GM19452 (cell line): Measurements from ENCODE around the gene CACNA1D.
"Not testable (repeated sequence)": the region's sequence is repeated elsewhere in the genome, so short reads cannot be mapped to it uniquely, and the experiment has no call there.

Source experiments
- ATAC-seq: cut with Tn5 transposase; IDR thresholded peaks from one replicate; pipeline ENCODE4 v1.9.1; 2021; ENCODE audit not compliant: unreplicated experiment

The CACNA1D gene

DNA sequence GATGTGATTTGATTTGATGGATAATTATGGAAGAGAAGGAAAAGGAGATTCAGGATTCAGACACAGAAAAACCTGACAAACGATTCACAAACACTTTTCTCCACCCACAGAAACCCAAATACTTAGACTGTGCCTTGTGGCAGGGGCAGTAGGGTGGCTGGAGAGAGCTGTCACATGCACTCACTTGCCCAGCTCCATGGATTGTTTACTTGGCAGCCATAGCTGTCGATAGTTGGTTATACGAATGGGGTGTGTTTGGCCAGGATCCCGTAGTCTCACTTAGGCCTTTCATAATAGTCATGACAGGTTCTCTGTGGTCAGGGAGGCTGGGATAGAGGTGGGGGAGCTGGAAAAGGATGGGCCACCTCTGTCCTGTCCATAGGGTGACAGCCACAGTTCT, 76.9 kb downstream of the CACNA1D start:
- ATAC-seq, result no peak

DNA sequence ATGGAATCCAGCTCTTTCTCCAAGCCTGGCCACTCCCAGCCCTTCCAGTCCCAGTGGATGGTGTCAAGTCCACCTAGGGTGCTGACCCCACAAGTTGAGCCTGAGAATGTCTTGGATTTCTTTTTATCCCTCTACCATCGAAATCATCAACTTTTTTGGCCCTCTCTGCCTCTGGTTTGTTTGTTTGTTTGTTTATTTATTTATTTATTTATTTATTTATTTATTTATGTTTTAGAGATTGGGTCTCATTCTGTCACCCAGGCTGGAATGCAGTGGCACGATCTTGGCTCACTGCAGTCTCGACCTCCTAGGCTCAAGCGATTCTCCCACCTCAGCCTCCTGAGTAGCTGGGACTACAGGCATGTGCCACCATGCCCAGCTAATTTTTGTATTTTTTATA, 77.8 kb downstream of the CACNA1D start:
- not testable (repeated sequence) for ATAC-seq

DNA sequence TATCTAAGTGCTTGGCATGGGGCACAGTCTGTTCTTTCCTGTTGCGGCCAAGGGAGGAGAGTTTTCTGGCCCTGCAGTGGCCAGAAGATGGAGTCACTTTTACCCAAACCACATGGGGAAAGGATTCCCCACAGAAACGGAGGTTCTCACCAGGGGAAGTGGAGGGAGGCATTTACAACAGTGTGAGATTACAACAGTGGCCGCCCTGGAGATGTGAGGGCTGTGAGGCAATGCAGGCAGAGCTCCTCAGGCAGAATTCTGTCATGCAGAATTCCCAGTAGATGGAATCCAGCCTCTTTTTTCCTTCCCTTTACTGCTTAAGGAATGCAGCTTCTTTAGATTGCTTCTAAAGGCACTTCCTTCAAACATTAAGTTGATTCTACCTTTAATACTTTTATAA, 83.1 kb downstream of the CACNA1D start:
- ATAC-seq, result no peak

DNA sequence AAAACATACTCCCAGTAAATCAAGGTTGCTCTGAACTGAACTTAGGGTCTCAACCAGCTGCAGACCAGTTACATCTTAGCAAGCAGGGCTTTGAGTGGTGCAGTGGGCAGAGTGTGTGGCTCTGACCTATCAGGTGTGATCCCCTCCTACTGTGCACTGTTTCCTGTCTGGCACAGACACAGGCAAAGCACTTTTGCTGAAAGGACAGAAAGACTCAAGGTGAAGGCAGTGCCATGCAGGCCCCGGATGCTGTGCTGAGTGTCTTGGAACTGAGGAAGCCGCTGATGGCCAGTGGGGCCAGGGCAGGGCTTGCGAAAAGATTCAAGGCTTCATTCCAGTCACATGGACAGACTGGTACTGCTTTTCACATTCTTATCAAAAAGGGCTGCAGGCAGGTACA, 85.2 kb downstream of the CACNA1D start:
- ATAC-seq, result no peak

DNA sequence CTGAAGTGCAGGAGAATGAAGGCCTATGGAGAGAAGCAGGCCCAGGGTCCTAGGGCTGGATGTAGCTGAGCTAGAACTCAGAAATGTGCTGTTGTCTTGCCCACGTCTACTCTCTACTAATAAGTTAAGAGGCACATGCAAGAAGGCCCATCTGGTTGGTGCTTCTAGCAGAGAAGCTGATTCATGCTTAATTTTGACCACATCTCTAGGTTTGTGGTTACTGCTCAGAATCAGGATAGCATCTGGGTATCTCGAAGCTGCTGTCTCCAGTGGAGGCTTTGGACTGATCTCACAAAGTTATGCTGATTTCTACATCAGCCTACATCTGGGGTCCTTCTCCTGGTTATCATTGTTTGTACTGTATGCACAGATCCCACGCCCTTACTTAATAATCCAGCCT, 87.3 kb downstream of the CACNA1D start:
- no peak for ATAC-seq

DNA sequence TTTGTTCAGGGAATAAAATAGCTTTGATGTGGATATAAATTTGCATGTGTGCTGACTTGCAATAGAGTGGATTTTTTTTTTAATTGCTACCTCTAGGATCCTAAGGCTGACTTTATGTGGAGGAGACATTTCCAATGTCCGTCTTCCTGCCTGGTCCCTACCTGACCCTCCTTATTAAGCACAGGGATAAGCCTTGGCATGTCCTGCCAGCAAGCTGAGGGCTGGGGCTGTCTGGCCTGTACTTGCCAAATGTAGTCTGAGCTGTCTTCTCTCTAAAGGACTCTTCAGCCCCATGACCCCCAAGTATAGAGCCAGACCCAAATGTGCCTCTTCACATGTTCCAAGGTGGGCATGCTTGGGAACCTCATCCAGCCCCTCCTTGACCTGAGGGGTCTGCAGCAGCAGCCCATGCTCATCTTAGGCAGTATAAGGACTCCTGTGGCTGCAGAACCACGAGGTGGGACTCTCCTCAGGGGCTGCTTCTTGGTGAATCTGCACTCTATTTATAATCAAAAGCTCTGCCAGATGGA, 88.8 kb downstream of the CACNA1D start:
- ATAC-seq, result no peak

DNA sequence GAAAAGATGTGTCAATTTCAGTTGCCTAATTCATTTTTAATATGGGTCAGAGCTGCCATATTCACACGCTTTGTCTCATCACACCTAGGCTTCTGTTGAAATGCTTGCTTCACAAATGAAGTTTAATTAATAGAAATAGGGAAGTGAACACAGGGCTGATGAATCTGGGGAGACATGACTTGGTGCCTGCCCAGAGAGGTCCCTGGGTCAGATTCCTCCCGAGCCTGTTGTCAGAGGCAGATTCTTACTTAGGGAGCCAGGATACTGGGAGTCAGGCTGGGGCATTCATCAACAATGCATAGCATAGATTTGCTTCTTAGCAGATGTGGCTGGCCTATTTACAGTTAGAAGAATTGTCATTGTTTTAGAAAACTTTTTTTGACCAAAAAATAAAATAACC, 90.6 kb downstream of the CACNA1D start:
- no peak for ATAC-seq

DNA sequence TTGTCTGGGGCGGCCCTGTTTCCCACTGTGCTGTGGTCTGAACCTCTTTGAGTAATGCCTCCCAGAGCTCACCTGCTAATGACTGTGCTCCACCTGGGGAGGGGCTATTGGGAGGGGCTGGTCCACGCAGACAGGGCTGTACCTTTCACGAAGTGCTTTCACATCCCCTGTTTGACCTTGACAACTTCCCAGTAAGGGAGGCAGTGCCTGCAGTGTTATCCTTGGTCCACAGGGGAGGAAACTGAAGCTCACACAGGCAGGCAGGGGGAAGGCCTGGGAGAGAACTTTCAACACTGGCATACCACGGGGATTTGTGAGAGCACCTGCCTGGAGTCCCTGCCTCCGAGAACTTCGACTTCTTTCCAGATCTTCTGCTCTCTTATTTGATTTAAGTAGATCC, 91.2 kb downstream of the CACNA1D start:
- ATAC-seq, result no peak

DNA sequence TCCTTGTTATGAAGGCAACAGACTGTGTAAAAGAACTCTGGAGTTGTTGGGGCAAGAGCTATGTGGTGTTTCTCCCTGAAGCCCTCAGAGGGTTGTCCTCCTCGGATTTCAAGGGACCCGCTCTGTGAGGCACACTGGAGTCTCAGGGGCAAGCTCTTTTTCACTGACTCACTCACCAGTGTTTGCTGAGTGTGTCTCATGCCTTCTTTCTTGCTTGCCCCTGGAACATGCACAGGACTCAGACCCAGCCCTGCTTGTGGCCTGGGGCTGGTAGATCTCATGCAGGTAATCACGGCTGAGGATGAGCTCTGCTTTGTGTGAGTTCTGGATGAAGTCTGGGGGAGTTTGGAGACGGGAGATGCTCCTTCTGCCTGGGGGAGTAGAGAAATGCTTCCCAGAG, 93.7 kb downstream of the CACNA1D start:
- no peak for ATAC-seq

DNA sequence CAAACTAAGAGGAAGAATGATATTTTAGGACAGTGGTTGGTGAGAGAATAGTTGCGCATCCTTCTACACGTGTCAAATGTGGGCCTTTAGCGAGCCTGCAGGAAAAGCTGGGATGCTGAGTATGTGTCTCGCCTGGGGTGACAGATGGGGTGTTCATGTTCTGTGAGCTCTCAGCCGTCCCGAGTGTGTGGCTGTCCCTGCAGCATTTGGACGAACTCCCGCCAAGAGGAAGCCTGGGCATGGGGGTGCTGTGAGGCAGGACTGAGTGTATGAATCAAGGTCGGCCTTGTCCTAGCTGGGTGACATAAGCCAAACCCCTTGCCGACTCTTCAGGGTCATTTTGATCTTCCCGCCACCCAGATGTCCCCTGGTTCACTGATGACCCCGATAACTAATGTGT, 94.8 kb downstream of the CACNA1D start:
- no peak for ATAC-seq

DNA sequence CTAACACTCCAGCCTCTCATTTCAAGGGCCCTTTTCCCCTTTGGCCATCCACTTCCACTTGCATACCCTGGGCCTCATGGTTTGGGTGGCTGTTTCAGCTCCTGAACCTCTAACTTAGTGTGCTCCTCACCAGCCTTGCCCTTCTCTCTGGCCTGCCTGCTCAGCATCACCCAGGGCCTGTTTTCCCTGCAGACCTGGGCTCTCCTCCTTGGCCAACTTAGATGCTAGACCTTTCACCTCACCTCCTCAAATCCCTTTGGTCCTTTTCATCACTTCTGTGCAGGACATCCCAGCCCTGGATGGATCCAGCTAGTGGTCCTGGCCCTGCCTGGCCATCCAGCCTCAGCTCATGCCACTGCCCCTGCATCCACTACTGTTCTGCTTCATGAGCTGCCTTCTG, 95.4 kb downstream of the CACNA1D start:
- no peak for ATAC-seq

DNA sequence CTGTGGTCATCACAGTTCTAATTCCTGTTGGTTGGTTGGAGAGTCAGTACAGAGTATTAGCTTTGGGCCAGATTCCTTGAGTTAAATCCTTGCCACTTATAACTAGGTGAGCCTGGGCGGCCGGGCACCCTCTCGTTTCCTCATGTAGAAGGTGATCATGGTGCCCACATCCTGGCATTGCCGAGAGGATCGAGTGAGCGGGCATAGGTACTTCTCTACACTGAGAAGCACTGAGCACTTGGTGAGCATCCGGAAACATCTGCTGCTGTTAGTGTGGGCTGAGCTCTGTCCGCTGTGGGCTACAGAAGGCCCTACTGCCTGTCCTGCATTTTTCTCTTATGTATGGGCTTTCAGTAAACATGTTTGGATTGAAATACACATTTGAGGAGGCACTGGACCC, 96.2 kb downstream of the CACNA1D start:
- ATAC-seq, result no peak

DNA sequence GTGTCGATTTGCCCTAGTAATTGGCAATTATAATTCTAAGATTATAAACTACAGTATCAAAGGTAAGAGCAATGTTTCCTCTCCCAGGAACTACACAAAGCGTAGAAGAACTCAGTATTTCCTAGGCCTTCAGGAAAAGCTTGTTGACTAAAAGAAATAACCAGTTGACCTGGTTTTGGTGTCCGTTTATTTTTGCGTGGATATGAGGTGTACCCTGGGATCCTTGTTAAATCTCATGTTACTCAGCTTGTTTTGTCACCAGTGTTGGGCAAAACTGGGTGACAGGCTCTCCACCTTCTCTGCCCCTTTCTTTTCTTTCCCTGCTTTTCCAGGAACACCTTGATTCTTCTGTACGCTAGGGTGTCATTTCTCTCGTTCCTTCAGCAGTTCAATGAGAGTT, 97.2 kb downstream of the CACNA1D start:
- ATAC-seq, result no peak

DNA sequence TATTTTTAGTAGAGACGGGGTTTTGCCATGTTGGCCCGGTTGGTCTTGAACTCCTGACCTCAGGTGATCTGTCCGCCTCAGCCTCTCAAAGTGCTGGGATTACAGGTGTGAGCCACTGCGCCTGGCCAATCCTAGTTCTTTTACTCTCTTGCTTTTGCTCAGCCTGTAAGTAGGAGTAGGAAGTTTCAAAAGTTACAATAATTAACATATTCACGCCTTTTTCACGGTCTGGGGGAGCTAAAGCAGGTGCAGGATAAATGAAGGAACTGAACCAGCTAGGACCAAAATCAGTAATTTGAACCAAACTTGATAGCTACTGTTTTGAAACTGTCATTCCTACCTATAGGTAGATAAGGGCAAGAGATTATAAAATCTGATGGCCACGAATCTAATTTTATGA, 98.5 kb downstream of the CACNA1D start:
- ATAC-seq, result no peak

DNA sequence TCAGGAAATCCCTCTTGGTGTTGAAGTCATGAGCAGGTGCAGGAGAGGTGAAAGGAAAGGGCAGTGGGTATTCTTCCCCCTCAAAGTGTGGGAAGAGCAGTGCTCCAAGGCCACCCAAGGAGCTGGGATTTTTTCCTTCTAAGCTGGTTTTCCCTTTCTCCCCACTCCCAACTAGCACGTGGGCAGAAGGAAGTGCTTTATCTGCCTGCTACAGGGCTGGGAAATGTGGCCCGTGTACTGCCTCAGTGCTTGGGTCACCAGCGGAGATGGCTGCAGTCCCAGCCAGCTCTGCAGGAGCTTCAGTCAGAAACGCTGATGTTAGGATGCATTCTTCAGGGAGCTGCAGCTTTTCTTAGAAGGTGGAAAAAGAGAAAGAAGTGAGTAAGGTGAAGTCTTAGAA, 99.2 kb downstream of the CACNA1D start:
- ATAC-seq, result no peak

DNA sequence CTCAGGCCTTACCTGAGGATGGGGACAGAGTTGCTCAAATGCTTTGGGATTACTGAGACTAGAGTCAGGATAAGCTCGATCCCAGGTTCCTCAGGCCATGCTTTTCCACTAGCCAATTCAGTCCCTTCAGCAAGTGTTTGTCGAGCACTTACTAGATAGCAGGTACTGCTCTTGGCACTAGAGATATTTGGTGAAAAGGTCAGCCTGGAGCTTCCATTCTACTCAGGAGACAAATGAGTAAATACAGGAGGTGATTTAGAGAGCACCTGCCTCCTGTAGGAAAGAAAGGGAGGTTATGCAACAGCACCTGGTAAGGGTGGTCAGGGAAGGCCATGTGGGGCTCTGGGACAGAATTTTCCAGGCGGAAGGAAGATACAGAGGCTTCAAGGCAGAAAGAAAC, 99.9 kb downstream of the CACNA1D start:
- no peak for ATAC-seq

DNA sequence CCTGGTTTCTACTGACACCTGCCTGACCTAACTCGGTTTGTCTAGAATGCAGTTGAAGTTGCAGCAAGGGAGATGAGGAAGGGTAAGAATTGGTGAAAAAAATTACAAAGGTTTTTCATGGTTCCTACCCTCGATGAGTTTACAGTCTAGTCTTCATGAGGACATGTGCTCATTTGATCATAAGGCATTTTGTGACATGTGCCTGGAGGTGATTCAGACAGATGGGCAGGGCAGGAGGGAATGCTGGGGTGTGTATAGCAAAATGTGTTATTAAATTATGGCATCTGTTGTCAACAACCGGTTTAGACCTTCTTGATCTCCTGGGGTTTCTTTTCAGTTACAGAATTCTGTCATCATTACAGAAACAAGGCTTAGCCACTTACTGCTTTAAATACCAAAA, 101.2 kb downstream of the CACNA1D start:
- no peak for ATAC-seq

DNA sequence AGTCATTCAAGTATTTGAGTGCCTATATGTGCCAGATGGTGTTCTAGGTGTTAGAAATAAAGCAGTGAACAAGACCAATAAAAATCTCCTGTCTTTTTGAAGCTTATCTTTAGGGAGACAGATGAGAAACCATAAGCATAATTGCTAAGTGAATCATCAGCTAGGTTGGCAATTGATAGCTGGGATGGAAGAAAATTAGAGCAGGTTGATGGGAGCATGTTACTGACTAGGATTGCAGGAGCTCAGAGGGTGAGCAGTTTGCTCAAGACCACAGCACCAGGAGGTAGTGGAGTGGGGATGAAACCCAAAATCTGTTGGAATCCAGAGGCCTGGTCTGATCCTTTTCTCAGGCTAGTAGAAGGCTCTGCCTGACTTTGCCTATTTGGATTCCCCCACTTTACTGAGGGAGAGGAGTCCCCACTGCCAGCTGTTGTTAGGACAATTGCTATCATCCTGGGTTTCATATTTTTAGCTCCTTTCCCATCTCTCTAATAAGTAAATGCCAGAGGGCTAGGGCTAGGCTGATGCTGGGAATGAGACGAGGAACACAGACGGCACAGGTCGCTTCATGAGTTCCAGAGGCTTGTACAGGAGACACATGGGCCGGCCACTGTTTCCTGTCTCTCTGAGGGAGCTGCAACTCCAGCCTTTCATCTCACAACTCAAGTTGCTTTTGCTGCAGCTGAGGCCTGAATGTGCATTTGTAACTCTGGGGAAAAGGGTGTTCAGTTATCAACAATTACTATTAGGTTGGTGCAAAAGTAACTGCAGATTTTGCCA, 102.9 kb downstream of the CACNA1D start:
- no peak for ATAC-seq

DNA sequence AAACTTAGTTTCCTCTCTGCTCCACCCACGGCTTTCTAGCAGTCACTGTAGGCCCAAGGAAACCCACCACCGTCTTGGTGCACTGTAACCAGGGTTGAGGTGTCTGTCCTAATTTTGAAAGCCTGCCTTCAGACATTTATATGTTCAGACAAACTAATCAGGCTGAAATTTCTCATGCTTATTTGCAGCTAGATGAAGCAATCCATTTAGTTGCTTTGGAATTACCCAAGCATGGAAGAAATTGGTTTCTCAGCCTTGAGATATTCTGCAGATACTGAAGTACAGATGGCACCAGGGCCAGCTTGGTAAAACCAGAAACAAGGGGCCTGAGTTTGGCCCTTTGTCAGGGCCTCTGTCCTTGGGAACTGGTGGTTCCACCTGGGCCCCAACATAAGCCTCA, 105.4 kb downstream of the CACNA1D start:
- ATAC-seq, result no peak

DNA sequence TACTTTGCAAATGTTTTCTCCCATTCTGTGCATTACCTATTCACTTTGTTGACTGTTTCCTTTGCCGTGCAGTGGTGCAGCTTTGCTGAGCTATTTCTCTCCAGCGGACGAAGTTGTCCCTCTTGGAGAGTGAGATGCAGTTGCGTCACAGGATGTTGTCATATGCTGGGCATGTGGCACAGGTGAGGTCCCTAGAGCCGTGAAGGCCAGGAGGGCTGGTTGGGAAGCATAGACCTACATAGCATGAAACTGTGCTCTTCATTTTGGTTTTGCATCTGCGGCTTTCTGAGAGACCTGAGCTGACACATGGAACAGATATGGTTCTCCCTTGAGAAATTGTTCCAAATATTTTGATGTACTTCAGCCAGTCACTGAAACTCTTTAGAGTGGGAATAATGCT, 108.5 kb downstream of the CACNA1D start:
- no peak for ATAC-seq

DNA sequence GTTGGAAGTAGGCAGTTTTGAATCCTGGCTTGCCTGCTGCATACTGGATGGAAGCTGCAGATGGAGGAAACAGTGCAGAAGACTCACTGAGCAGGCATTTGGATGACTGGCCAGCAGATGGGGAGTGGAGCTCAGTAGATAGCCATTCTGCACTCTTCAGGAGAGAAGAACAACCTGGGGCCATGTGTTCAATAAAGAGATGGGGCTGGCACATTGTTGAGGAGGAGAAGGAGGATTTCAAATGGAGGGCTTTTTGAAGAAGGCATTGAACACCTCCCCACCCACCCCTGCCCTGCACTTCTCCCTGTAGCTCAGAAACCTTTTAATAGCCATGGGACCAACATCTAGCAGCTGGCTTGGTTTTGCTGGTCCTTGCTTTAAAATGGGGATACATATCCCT, 109.8 kb downstream of the CACNA1D start:
- ATAC-seq, result no peak

DNA sequence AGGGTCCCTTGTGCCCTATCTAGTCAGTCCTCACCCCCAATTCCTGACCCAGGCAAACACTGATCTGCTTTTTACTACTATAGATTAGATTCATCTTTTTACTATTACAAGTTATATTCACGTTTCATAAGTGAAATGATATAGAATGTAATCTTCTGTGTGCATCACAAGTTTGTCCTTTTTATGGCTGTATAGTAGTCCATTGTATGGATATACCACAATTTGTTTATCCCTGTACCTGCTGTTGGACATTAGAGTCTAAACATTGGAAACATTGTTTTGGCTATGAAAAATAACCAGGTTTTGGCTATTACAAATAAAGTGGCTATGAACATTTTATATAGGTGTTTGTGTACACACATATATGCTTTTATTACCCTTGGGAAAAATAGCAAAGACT, 112.4 kb downstream of the CACNA1D start:
- no peak for ATAC-seq

DNA sequence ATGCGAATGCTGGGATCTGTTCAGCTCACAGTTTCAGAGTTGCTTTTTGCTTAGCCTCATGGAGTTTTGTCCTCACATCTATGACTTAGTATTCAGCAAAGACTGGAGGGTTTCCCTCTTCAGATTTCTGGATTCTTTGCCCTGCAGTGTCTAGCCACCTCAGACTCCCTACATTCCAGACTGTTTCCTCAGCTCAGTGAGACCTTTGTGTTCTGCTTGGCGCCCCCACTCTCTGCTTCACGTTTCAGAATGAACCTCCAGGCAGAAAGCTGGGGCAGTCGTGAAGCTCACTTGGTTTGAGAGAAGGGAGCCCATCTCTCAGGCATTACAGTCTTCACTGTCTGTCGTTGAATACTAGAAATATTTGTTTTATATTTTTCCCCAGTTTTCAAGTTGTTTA, 118.1 kb downstream of the CACNA1D start:
- ATAC-seq, result no peak
